CD8-positive, alpha-beta memory T cell (primary cell): Measurements from ENCODE around the gene AGBL4. TPM values are rescaled to one million over a fixed set of nuclear protein-coding genes. Genes with fewer than 3 reads are reported as not detected.
"Not testable (repeated sequence)": the region's sequence is repeated elsewhere in the genome, so short reads cannot be mapped to it uniquely, and the experiment has no call there.

Experiments
- CTCF ChIA-PET: fragments of 350-600 bp; sonication (Branson Sonifier 250); formaldehyde crosslinking; loops from one replicate; lab custom pipeline; 2021; ENCODE audit warnings: antibody characterized with exemption; lab: Charles Lee
- POLR2A ChIA-PET: fragments of 350-600 bp; sonication (Branson Sonifier 250); formaldehyde crosslinking; loops from one replicate; lab custom pipeline; 2021; ENCODE audit warnings: antibody characterized with exemption; lab: Charles Lee
- DNase-seq, 5 donors: peaks; one replicate each; pipeline versions ENCODE4 v3.0.0 to v3.0.0-alpha.2; 2020 to 2022; ENCODE audit warnings: mixed read lengths in 1 of 5
- H3K27ac ChIP-seq: one replicate; pipeline ENCODE4 v1.7.0; 2013; ENCODE audit warnings: low read depth, mild to moderate bottlenecking, low read length, moderate library complexity
- H3K27me3 ChIP-seq: 2 replicates; pipeline ENCODE4 v1.7.0; 2013; ENCODE audit warnings: low read length, mild to moderate bottlenecking; ENCODE audit not compliant: insufficient read depth, poor library complexity, severe bottlenecking
- H3K36me3 ChIP-seq: 2 replicates; pipeline ENCODE4 v1.7.0; 2013; ENCODE audit warnings: mild to moderate bottlenecking, low read length, moderate library complexity; ENCODE audit not compliant: insufficient read depth
- H3K4me1 ChIP-seq: 2 replicates; pipeline ENCODE4 v1.7.0; 2013; ENCODE audit warnings: mild to moderate bottlenecking, low read length, moderate library complexity; ENCODE audit not compliant: insufficient read depth
- H3K4me3 ChIP-seq: 2 replicates; pipeline ENCODE4 v1.7.0; 2013; ENCODE audit warnings: mild to moderate bottlenecking, low read length
- H3K9me3 ChIP-seq: 2 replicates; pipeline ENCODE4 v1.7.0; 2013; ENCODE audit warnings: mild to moderate bottlenecking, low read length
- H3K27ac Mint-ChIP-seq, 8 donors: one replicate each; pipeline ENCODE4 v1.8.0; 2020 to 2021; ENCODE audit warnings: mixed read lengths in 8 of 8, mild to moderate bottlenecking in 6 of 8, inconsistent platforms in 3 of 8, moderate library complexity in 3 of 8
- H3K27me3 Mint-ChIP-seq, 2 donors: one replicate each; pipeline ENCODE4 v1.8.0; 2020 to 2021; ENCODE audit warnings: mixed read lengths in 2 of 2, mild to moderate bottlenecking in 1 of 2, moderate library complexity in 1 of 2
- H3K36me3 Mint-ChIP-seq, 3 donors: one replicate each; pipeline ENCODE4 v1.8.0; 2020 to 2021; ENCODE audit warnings: mixed read lengths in 3 of 3, inconsistent platforms in 1 of 3, mild to moderate bottlenecking in 1 of 3
- H3K4me1 Mint-ChIP-seq, 3 donors: one replicate each; pipeline ENCODE4 v1.8.0; 2020 to 2021; ENCODE audit warnings: mixed read lengths in 3 of 3, inconsistent platforms in 1 of 3, mild to moderate bottlenecking in 1 of 3
- H3K4me3 Mint-ChIP-seq, 7 donors: one replicate each; pipeline ENCODE4 v1.8.0; 2020 to 2021; ENCODE audit warnings: mixed read lengths in 7 of 7, mild to moderate bottlenecking in 6 of 7, moderate library complexity in 4 of 7, inconsistent platforms in 2 of 7
- H3K9me3 Mint-ChIP-seq, 5 donors: one replicate each; pipeline ENCODE4 v1.8.0; 2020 to 2022; ENCODE audit warnings: mixed read lengths in 5 of 5, mild to moderate bottlenecking in 3 of 5, moderate library complexity in 2 of 5, inconsistent platforms in 1 of 5
- polyA plus RNA-seq: library from polyadenylated mRNA; unstranded; fragments of 300-500 nt; fragmentation: Illumina TruSeq; gene quantifications from one replicate; pipeline ENCODE4 v1.2.3, GENCODE V29; 2021
- total RNA-seq, 2 experiments: library from RNA; stranded (reverse); gene quantifications; one replicate each; pipeline ENCODE4 v1.2.3, GENCODE V29; 2021

AGBL4 gene
- total and polyA plus RNA-seq, 3 experiments from 2014 or later, result 0.22 TPM; not detected in 2

DNA sequence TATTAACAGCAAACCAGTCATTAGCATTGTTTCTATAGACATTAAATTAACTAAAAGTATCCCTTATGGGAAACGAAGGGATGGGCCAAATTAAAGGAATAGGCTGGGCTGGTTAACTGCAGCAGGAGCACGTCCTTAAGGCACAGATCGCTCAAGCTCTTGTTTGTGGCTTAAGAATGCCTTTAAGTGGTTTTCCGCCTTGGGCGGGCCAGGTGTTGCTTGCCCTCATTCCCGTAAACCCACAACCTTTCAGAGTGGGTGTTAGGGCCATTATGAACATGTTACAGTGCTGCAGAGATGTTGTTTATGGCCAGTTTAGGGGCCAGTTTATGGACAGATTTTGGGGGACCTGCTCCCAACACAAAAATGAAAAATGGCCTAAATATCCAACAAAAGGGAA, 1503.9 kb downstream of the AGBL4 start:
- H3K36me3 ChIP-seq, H3K27ac ChIP-seq, H3K9me3 ChIP-seq, H3K36me3 Mint-ChIP-seq, H3K27ac Mint-ChIP-seq, H3K4me3 ChIP-seq, H3K4me1 ChIP-seq, H3K4me3 Mint-ChIP-seq, POLR2A ChIA-PET, DNase-seq, CTCF ChIA-PET, H3K27me3 ChIP-seq, H3K9me3 Mint-ChIP-seq, H3K4me1 Mint-ChIP-seq: not testable (repeated sequence)
- H3K27me3 Mint-ChIP-seq, result peaks cover 5 to 15% of the 10 kb centered on the region in 2 donors

DNA sequence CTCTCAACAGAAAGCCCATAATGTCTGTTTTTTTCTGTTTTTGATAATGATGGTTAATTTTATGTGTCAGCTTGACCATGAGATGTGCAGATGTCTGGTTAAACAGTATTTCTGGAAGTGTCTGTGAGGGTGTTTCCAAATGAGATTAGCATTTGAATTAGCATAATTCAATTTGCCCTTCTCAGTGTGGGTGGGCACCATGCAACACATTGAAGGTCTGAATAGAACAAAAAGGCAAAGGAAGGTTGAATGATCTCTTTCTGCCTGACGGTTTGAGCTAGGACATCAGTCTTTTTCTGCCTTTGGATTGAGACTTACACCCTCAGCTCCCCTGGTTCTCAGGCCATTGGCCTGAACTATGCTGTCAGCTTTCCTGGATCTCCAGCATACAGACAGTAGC, 1516.9 kb downstream of the AGBL4 start:
- Histone ChIP-seq H3K4me1 (no peaks in the 10 kb centered on the region), H3K27me3 (no peaks in the 10 kb centered on the region), H3K9me3 (no peaks in the 10 kb centered on the region), H3K27ac (no peak overlapping the region), H3K4me3 (no peak overlapping the region), H3K36me3 (no peaks in the 10 kb centered on the region)
- CTCF ChIA-PET, result no interaction called here
- peaks cover 0 to 4% (median 0%) of the 10 kb centered on the region in 3 donors for H3K36me3 Mint-ChIP-seq
- H3K4me3 Mint-ChIP-seq, result no peak overlapping the region
- H3K9me3 Mint-ChIP-seq, result no peaks in the 10 kb centered on the region
- H3K4me1 Mint-ChIP-seq, result no peaks in the 10 kb centered on the region
- DNase-seq, result no peak
- peaks cover 5 to 9% of the 10 kb centered on the region in 2 donors for H3K27me3 Mint-ChIP-seq
- POLR2A ChIA-PET, result no interaction called here
- H3K27ac Mint-ChIP-seq, result no peak overlapping the region

DNA sequence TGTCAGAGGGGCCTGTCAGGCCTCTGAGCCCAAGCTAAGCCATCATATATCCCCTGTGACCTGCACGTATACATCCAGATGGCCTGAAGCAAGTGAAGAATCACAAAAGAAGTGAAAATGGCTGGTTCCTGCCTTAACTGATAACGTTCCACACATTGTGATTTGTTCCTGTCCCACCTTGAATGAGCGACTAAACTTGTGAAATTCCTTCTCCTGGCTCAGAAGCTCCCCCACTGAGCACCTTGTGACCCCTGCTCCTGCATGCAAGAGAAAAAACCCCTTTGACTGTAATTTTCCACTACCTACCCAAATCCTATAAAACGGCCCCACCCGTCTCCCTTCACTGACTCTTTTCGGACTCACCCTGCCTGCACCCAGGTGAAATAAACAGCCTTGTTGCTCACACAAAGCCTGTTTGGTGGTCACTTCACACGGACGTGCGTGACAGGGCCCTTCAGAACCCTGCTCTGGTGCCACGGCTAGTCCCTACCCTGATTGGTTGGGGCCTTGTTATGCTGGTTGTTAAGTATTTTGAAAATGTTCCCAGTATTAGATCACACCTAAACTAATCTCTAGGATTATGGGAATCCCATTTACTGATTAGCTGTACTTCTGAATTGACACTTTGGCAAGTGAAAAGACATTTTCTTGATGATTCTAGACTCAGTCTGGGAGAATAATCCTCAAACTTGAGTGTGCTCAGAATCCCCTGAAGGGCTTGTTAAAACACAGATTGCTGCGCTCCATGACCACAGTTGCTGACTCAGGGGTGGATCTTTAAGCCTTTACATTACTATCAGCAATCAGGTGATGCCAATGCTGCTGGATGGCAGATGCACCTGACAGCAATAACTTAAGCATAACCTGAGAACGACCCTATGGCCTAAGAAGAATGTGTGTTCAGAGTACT, 1523.0 kb downstream of the AGBL4 start:
- no peaks in the 10 kb centered on the region for H3K27me3 ChIP-seq
- H3K36me3 Mint-ChIP-seq, result no peaks in the 10 kb centered on the region
- H3K36me3 ChIP-seq, result no peaks in the 10 kb centered on the region
- ChIA-PET CTCF (no interaction called here), POLR2A (no interaction called here)
- no peak overlapping the region for H3K4me3 ChIP-seq
- DNase-seq, result no peak
- no peak overlapping the region for H3K4me3 Mint-ChIP-seq
- peaks cover 0 to 3% (median 0%) of the 10 kb centered on the region in 5 donors for H3K9me3 Mint-ChIP-seq
- peaks cover 0 to 1% (median 0%) of the 10 kb centered on the region in 3 donors for H3K4me1 Mint-ChIP-seq
- H3K4me1 ChIP-seq, result no peaks in the 10 kb centered on the region
- H3K27ac Mint-ChIP-seq, result peak overlapping the region in 1 of 8 donors; percentile 84
- H3K27me3 Mint-ChIP-seq, result peaks cover 0 to 3% of the 10 kb centered on the region in 2 donors
- no peak overlapping the region for H3K27ac ChIP-seq
- H3K9me3 ChIP-seq, result no peaks in the 10 kb centered on the region

DNA sequence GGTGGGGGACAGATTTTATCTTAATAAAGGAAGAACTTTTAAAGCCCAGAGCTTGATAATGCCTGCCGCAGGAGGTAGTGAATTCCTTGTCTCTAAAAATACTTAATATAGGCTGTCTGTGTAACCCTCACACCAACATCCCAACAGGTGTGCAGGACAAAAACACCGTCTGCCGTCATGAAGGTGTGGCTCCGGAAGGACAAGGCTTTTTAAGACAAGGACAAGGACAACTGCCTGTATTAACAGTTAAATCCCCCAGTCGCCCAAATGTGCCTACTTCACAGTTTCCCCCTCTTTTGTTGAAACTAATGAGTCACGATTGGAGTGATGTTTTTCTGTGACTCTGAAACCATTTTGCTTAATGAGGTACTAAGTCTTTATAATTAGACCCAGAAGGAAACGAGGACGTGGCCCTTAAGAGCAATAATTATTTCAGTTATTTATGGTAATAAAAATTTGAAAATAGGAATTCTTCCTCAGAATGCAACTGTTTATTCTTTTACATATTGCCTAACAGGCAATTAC, 1524.5 kb downstream of the AGBL4 start:
- Mint-ChIP-seq H3K36me3 (no peaks in the 10 kb centered on the region), H3K4me1 (peaks cover 0 to 1% (median 0%) of the 10 kb centered on the region in 3 donors)

DNA sequence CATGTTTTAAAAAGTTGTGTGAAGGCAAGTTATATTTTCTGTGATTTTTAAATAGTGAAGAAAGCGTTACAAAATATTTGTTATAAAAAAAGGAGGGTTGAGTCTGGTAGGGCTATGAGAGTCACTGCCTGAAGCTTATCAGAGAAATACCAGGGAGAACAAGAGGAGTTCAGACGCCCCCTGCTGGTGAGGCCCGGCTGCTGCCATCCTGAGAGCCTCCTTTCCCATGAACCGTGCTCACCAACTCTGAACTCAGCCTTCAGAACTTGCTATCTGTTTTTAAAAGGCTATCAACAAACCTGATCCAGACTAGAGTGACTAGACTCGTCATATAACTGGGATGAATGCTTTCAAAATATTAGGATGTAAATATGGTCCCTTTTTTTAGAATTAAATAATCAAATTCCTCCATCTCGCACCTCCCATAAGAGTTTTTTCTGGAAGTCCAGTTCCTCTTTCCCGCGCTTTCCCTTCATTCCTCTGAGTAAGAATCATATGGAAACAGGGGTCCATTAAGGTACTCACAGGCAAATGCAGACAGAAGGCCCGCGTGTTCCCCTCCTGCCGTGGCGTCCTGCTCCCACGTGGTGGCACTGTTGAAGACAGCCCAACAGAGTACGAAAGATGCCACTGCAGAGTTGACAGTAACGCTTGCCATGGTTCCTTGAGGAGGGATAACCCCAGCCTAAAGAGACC, 1525.5 kb downstream of the AGBL4 start:
- Histone ChIP-seq H3K4me1 (no peaks in the 10 kb centered on the region), H3K36me3 (no peaks in the 10 kb centered on the region), H3K9me3 (no peaks in the 10 kb centered on the region), H3K27ac (no peak overlapping the region), H3K4me3 (no peak overlapping the region), H3K27me3 (no peaks in the 10 kb centered on the region)
- peak in 4 of 5 donors; percentile 7 to 48 (median 45) for DNase-seq
- ChIA-PET CTCF (interaction anchor here (1.1 kb wide), 1 partner anchor 26 kb away, joined by 3 read pairs; the partner anchor contains the start of gene SPATA6), POLR2A (no interaction called here)
- H3K4me3 Mint-ChIP-seq, result peak overlapping the region in 1 of 7 donors; percentile 82
- peaks cover 0 to 1% (median 0%) of the 10 kb centered on the region in 3 donors for H3K4me1 Mint-ChIP-seq
- H3K36me3 Mint-ChIP-seq, result no peaks in the 10 kb centered on the region
- peak overlapping the region in 1 of 8 donors; percentile 60 for H3K27ac Mint-ChIP-seq
- H3K27me3 Mint-ChIP-seq, result peaks cover 3 to 9% of the 10 kb centered on the region in 2 donors
- peaks cover 0 to 3% (median 0%) of the 10 kb centered on the region in 5 donors for H3K9me3 Mint-ChIP-seq

More for the DNA sequence above, 1524.5 kb downstream of the AGBL4 start:
- ChIA-PET POLR2A (no interaction called here), CTCF (no interaction called here)
- no peak for DNase-seq
- no peaks in the 10 kb centered on the region for H3K9me3 ChIP-seq
- no peak overlapping the region for H3K4me3 Mint-ChIP-seq
- no peaks in the 10 kb centered on the region for H3K36me3 ChIP-seq
- H3K27ac ChIP-seq, result no peak overlapping the region
- no peaks in the 10 kb centered on the region for H3K27me3 ChIP-seq
- peaks cover 0 to 3% (median 0%) of the 10 kb centered on the region in 5 donors for H3K9me3 Mint-ChIP-seq
- peaks cover 0 to 9% of the 10 kb centered on the region in 2 donors for H3K27me3 Mint-ChIP-seq
- H3K27ac Mint-ChIP-seq, result no peak overlapping the region
- H3K4me1 ChIP-seq, result no peaks in the 10 kb centered on the region
- no peak overlapping the region for H3K4me3 ChIP-seq

DNA sequence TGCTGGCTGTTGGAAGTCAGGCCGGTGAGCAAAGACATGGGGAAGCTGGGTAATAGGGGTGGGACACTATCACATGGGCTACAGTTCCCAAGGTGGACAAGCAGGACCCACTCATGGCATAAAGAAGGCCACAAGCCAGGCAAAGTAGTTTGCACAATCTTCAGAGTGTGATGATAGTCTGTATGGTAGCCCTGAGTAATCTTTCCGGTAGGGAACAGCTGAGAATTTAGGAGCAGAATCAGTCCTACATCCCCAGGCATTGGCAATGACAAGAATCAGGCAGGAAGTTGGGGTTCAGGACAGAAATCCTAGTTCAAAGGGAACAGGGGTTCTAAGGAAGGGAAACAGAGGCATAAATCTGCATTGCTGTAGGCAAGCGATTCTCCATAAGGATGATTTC, 1527.8 kb downstream of the AGBL4 start:
- peak overlapping the region in 1 of 8 donors; percentile 11 for H3K27ac Mint-ChIP-seq
- peaks cover 0 to 1% (median 0%) of the 10 kb centered on the region in 3 donors for H3K4me1 Mint-ChIP-seq
- Histone ChIP-seq H3K4me1 (no peaks in the 10 kb centered on the region), H3K27ac (no peak overlapping the region), H3K27me3 (no peaks in the 10 kb centered on the region), H3K9me3 (no peaks in the 10 kb centered on the region), H3K4me3 (no peak overlapping the region), H3K36me3 (no peaks in the 10 kb centered on the region)
- peaks cover 6 to 9% of the 10 kb centered on the region in 2 donors for H3K27me3 Mint-ChIP-seq
- no peak for DNase-seq
- H3K4me3 Mint-ChIP-seq, result no peak overlapping the region
- ChIA-PET CTCF (no interaction called here), POLR2A (no interaction called here)
- peaks cover 0 to 3% (median 0%) of the 10 kb centered on the region in 5 donors for H3K9me3 Mint-ChIP-seq
- no peaks in the 10 kb centered on the region for H3K36me3 Mint-ChIP-seq

DNA sequence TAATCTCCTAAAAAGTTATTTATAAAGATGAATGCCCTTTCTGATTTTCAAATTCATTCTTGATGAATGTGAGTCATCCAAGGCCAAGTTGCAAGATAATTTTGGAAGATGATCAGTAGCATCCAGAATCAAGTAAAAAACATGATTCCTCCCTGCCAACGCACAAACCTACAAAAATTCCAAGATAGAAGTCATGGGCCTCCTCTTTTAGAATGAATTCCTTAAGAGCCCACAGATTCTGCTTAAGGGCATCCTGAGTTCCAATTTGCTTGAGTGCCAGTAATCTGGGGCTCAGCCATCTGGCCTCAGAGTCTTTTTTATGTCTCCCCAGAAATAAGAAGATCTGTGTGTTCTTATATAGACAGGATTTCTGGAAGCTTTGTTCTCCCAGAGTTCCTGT, 1528.6 kb downstream of the AGBL4 start:
- no peak for DNase-seq
- Histone ChIP-seq H3K4me1 (no peaks in the 10 kb centered on the region), H3K4me3 (no peak overlapping the region), H3K36me3 (no peaks in the 10 kb centered on the region), H3K9me3 (no peaks in the 10 kb centered on the region), H3K27me3 (no peaks in the 10 kb centered on the region), H3K27ac (no peak overlapping the region)
- Mint-ChIP-seq H3K4me1 (peaks cover 0 to 1% (median 0%) of the 10 kb centered on the region in 3 donors), H3K27ac (no peak overlapping the region), H3K9me3 (peaks cover 0 to 3% (median 0%) of the 10 kb centered on the region in 5 donors), H3K36me3 (no peaks in the 10 kb centered on the region), H3K27me3 (peaks cover 9% of the 10 kb centered on the region in 2 donors), H3K4me3 (no peak overlapping the region)
- POLR2A ChIA-PET, result no interaction called here
- CTCF ChIA-PET, result no interaction called here
